HepG2 (cell line): ENCODE measurements around the gene RANBP17. TPM values are rescaled to one million over a fixed set of nuclear protein-coding genes. Genes with fewer than 3 reads are reported as not detected.

Source experiments
- ATAC-seq: fragments of 200-7000 bp; cut with Tn5 transposase; 3 replicates; pipeline ENCODE4 v1.9.1; 2020; ENCODE audit warnings: mild to moderate bottlenecking, moderate library complexity
- BruUV-seq: library from RNA; stranded (reverse); fragments of 400-500 nt; replicated peaks from 2 replicates; lab custom pipeline; 2021; lab: Mats Ljungman, UMichigan
- CTCF ChIA-PET: fragments of 300-600 bp; formaldehyde crosslinking; extraction: SDS; loops from one replicate; lab custom pipeline; 2021; ENCODE audit warnings: low total read pairs, inconsistent platforms, low intra/inter-chr PET ratio; lab: Yijun Ruan, JAX
- POLR2A ChIA-PET: fragments of 350-600 bp; sonication (Branson Sonifier 250); formaldehyde crosslinking; loops from one replicate; lab custom pipeline; 2020; ENCODE audit warnings: antibody characterized with exemption, inconsistent platforms; lab: Yijun Ruan, JAX
- DNase-seq: peaks from one replicate; pipeline ENCODE4 v3.0.0-alpha.2; 2015; ENCODE audit warnings: low spot score
- FAIRE-seq: peaks from 3 replicates; lab custom pipeline; 2011; peaks lifted over from hg19 to GRCh38; lab: Jason Lieb, UNC
- H2AFZ ChIP-seq: one replicate; pipeline ENCODE4 v1.6.1; 2011; ENCODE audit warnings: low read length, inconsistent platforms
- H3K27ac ChIP-seq: fragments of 300-600 bp; 3 replicates; pipeline ENCODE4 v1.8.0; 2011; ENCODE audit warnings: mixed run types, mild to moderate bottlenecking, mixed read lengths, low read length, inconsistent platforms; ENCODE audit not compliant: insufficient read depth; ENCODE audit errors: extremely low read length
- H3K27me3 ChIP-seq, 2 experiments: fragments of 200-600 bp in 1 of 2; 2 replicates in 1 of 2; 3 replicates in 1 of 2; pipeline versions ENCODE4 v1.6.0 to v1.8.0; 2011; ENCODE audit warnings: low read length in 2 of 2, mild to moderate bottlenecking in 2 of 2, moderate library complexity in 2 of 2, inconsistent platforms in 1 of 2; ENCODE audit not compliant: insufficient read depth in 2 of 2, control insufficient read depth in 1 of 2
- H3K36me3 ChIP-seq, 2 experiments: fragments of 200-600 bp in 1 of 2; replicated peaks in 1 of 2; 2 replicates in 1 of 2; 3 replicates in 1 of 2; pipeline versions ENCODE4 v1.5.1 to v1.8.0; 2011; ENCODE audit warnings: low read length in 2 of 2, inconsistent platforms in 1 of 2; ENCODE audit not compliant: insufficient read depth in 2 of 2, control insufficient read depth in 1 of 2
- H3K4me1 ChIP-seq: 2 replicates; pipeline ENCODE4 v1.5.1; 2012; ENCODE audit warnings: low read length, inconsistent platforms; ENCODE audit not compliant: insufficient read depth
- H3K4me2 ChIP-seq: 2 replicates; pipeline ENCODE4 v1.6.0; 2011; ENCODE audit warnings: low read depth, low read length, inconsistent platforms
- H3K4me3 ChIP-seq, 3 experiments: fragments of 200-600 bp in 1 of 3; sonication (generic), shearing (Covaris generic) in 1 of 3; replicated peaks in 1 of 3; 2 replicates each; pipeline ENCODE4 v1.5.1; 2011 to 2016; ENCODE audit warnings: low read length in 3 of 3, inconsistent platforms in 2 of 3, low read depth in 2 of 3, mild to moderate bottlenecking in 2 of 3, control low read depth in 1 of 3, mixed read lengths in 1 of 3; ENCODE audit not compliant: insufficient read depth in 1 of 3
- H3K79me2 ChIP-seq: one replicate; pipeline ENCODE4 v1.6.1; 2011; ENCODE audit warnings: low read length, inconsistent platforms; ENCODE audit not compliant: insufficient read depth
- H3K9ac ChIP-seq: 2 replicates; pipeline ENCODE4 v1.6.0; 2011; ENCODE audit warnings: mild to moderate bottlenecking, low read depth, low read length, inconsistent platforms; ENCODE audit not compliant: insufficient read depth
- H3K9me3 ChIP-seq: 2 replicates; pipeline ENCODE4 v1.5.1; 2012; ENCODE audit warnings: mild to moderate bottlenecking, low read length
- H4K20me1 ChIP-seq: 2 replicates; pipeline ENCODE4 v1.6.0; 2011; ENCODE audit warnings: inconsistent platforms, mild to moderate bottlenecking, low read length, moderate library complexity; ENCODE audit not compliant: insufficient read depth
- E2F5 ChIP-seq: sonication (generic); formaldehyde crosslinking; conservative IDR thresholded peaks from 2 replicates; pipeline ENCODE4 v1.4.0; 2020; ENCODE audit warnings: missing genetic modification reagents
- EED ChIP-seq: sonication (generic); formaldehyde crosslinking; IDR thresholded peaks from 2 replicates; pipeline ENCODE4 v1.5.0; 2020; ENCODE audit warnings: mild to moderate bottlenecking, missing genetic modification reagents
- GLI4 ChIP-seq: sonication (generic); formaldehyde crosslinking; IDR thresholded peaks from 2 replicates; pipeline ENCODE4 v1.5.1; 2020; ENCODE audit warnings: missing genetic modification reagents, mild to moderate bottlenecking, moderate library complexity, borderline replicate concordance
- GZF1 ChIP-seq: sonication (generic); formaldehyde crosslinking; IDR thresholded peaks from 2 replicates; pipeline ENCODE4 v1.5.1; 2020; ENCODE audit warnings: mild to moderate bottlenecking, missing genetic modification reagents
- HNRNPL ChIP-seq: fragments of 200-400 bp; formaldehyde crosslinking; IDR thresholded peaks from 2 replicates; pipeline ENCODE4 v1.6.1; 2017; ENCODE audit warnings: mild to moderate bottlenecking, low read depth, low read length
- IKZF1 ChIP-seq: fragments of 450-650 bp; IDR thresholded peaks from 2 replicates; pipeline ENCODE4 v1.7.1; 2016
- IRF9 ChIP-seq: sonication (generic); formaldehyde crosslinking; IDR thresholded peaks from 2 replicates; pipeline ENCODE4 v1.8.0; 2022; ENCODE audit warnings: missing genetic modification reagents, mild to moderate bottlenecking, borderline replicate concordance
- KDM6A ChIP-seq: IDR thresholded peaks from 2 replicates; pipeline ENCODE4 v1.6.1; 2016; ENCODE audit warnings: low read depth
- NCOA1 ChIP-seq: sonication (generic); formaldehyde crosslinking; IDR thresholded peaks from 2 replicates; pipeline ENCODE4 v1.9.0; 2021; ENCODE audit warnings: missing genetic modification reagents
- SNRNP70 ChIP-seq: fragments of 200-400 bp; formaldehyde crosslinking; IDR thresholded peaks from 2 replicates; pipeline ENCODE4 v1.6.1; 2017; ENCODE audit warnings: mild to moderate bottlenecking, low read depth, low read length, moderate library complexity
- SRSF9 ChIP-seq: fragments of 200-400 bp; formaldehyde crosslinking; IDR thresholded peaks from 2 replicates; pipeline ENCODE4 v1.6.1; 2018; ENCODE audit warnings: borderline replicate concordance, mild to moderate bottlenecking, low read depth, low read length; ENCODE audit not compliant: insufficient read depth, poor library complexity, severe bottlenecking
- ZMYM3 ChIP-seq: sonication (generic); formaldehyde crosslinking; IDR thresholded peaks from 2 replicates; pipeline ENCODE4 v1.5.1; 2020; ENCODE audit warnings: mild to moderate bottlenecking, missing genetic modification reagents
- ZNF616 ChIP-seq: sonication (generic); formaldehyde crosslinking; IDR thresholded peaks from 2 replicates; pipeline ENCODE4 v1.5.0; 2020; ENCODE audit warnings: low read depth, mild to moderate bottlenecking, missing genetic modification reagents
- ZNF773 ChIP-seq: sonication (generic); formaldehyde crosslinking; IDR thresholded peaks from 2 replicates; pipeline ENCODE4 v1.4.0; 2020; ENCODE audit warnings: missing genetic modification reagents, borderline replicate concordance
- ZSCAN29 ChIP-seq: sonication (generic); formaldehyde crosslinking; conservative IDR thresholded peaks from 2 replicates; pipeline ENCODE4 v1.4.0; 2020; ENCODE audit warnings: mild to moderate bottlenecking, missing genetic modification reagents
- WGBS: methylation state at CpG from one replicate; pipeline ENCODE4 v1.1.6; 2017; ENCODE audit warnings: low lambda C conversion rate; 5-methylcytosine and 5-hydroxymethylcytosine counted together
- in situ Hi-C: cut with HindIII; loops from 2 replicates; pipeline ENCODE4 v1.10.0; 2017; ENCODE audit warnings: low pct_unique_long_range_greater_than_20kb; ENCODE audit not compliant: extremely low pct_ligation_motif_present
- intact Hi-C: fragments of 100-400 bp; cut with micrococcal nuclease; formaldehyde crosslinking; loops from one replicate; pipeline ENCODE4 v1.10.0; 2022; ENCODE audit not compliant: unreplicated experiment
- polyA plus RNA-seq, 8 experiments: library from polyadenylated mRNA; depleted of rRNA in 3 of 8; stranded (reverse) in 7 of 8; unstranded in 1 of 8; fragments of >200 nt; fragmentation: Illumina TruSeq in 4 of 8; extraction: Trizol in 4 of 8; gene quantifications; 2 replicates each; pipeline versions ENCODE4 v1.2.1 to v1.2.3, GENCODE V29; 2011 to 2016; ENCODE audit warnings: low read depth in 4 of 8, missing spikeins in 1 of 8, mixed read lengths in 1 of 8; ENCODE audit not compliant: insufficient read depth in 1 of 8
- total RNA-seq, 5 experiments: library from RNA; depleted of rRNA; stranded (reverse); fragments of >200 nt; fragmentation: Illumina TruSeq; extraction: Trizol; gene quantifications; 2 replicates each; pipeline ENCODE4 v1.2.3, GENCODE V29; 2016; ENCODE audit warnings: low read depth in 1 of 5

The RANBP17 gene
- total and polyA plus RNA-seq, 2 of the 13 experiments (the other 11 are each of a cell fraction or from before 2014, with no cell fraction given), result not detected

GRCh38 chr5:171121638-171122037 lies 259.8 kb downstream of the RANBP17 start:
- FAIRE-seq, result no peak
- intact Hi-C loops (no loop called here), in situ Hi-C loops (no loop called here)
- DNase-seq, result no peak
- H3K4me3 ChIP-seq, result no peak overlapping the region
- no peaks in the 10 kb centered on the region for H3K9me3 ChIP-seq
- H4K20me1 ChIP-seq, result no peaks in the 10 kb centered on the region
- H3K27ac ChIP-seq, result no peak overlapping the region
- no peak overlapping the region for H2AFZ ChIP-seq
- no peaks in the 10 kb centered on the region for H3K79me2 ChIP-seq
- no peaks in the 10 kb centered on the region; a peak in 1 of 5 replicates for H3K27me3 ChIP-seq
- no peak for TF ChIP-seq E2F5
- TF ChIP-seq SNRNP70, result no peak
- TF ChIP-seq IRF9 (CRISPR knock-in tag), result no peak
- no peak for TF ChIP-seq HNRNPL
- TF ChIP-seq ZMYM3 (CRISPR knock-in tag), result no peak
- no peak for TF ChIP-seq NCOA1 (CRISPR knock-in tag)
- no peaks in the 10 kb centered on the region for H3K4me1 ChIP-seq
- ChIA-PET POLR2A (no interaction called here), CTCF (no interaction called here)
- 52% methylated on average over 3 of the region's 3 CpGs for WGBS
- no peak for ATAC-seq
- BruUV-seq, result no TSS peak
- no peak overlapping the region for H3K9ac ChIP-seq
- H3K36me3 ChIP-seq, result no peaks in the 10 kb centered on the region
- H3K4me2 ChIP-seq, result no peak overlapping the region

- WGBS, result 4% methylated on average over 1 of the region's 2 CpGs
Observed at GRCh38 chr5:171122372-171122771, 260.6 kb downstream of the RANBP17 start.

More at GRCh38 chr5:171122372-171122771, 260.6 kb downstream of the RANBP17 start:
- intact Hi-C loops (no loop called here), in situ Hi-C loops (no loop called here)
- H3K79me2 ChIP-seq, result no peaks in the 10 kb centered on the region
- no peaks in the 10 kb centered on the region for H4K20me1 ChIP-seq
- ChIA-PET POLR2A (no interaction called here), CTCF (no interaction called here)
- no peak overlapping the region for H3K4me2 ChIP-seq
- no peaks in the 10 kb centered on the region for H3K4me1 ChIP-seq
- BruUV-seq, result no TSS peak
- ATAC-seq, result no peak
- no peak overlapping the region for H3K4me3 ChIP-seq
- no peak for DNase-seq
- no peak for FAIRE-seq
- no peak overlapping the region for H3K9ac ChIP-seq
- no peak for TF ChIP-seq EED (CRISPR knock-in tag)
- TF ChIP-seq KDM6A (CRISPR knock-in tag), result no peak
- TF ChIP-seq IKZF1, result no peak
- no peak for TF ChIP-seq ZNF616
- no peak for TF ChIP-seq ZNF773 (CRISPR knock-in tag)
- no peak for TF ChIP-seq GZF1 (CRISPR knock-in tag)
- no peak for TF ChIP-seq ZSCAN29
- no peak for TF ChIP-seq GLI4 (CRISPR knock-in tag)
- TF ChIP-seq SRSF9, result no peak
- H3K27ac ChIP-seq, result no peak overlapping the region
- H2AFZ ChIP-seq, result no peak overlapping the region
- no peaks in the 10 kb centered on the region; a peak in 1 of 5 replicates for H3K27me3 ChIP-seq
- H3K36me3 ChIP-seq, result no peaks in the 10 kb centered on the region
- no peaks in the 10 kb centered on the region for H3K9me3 ChIP-seq
